Measurements from ENCODE around the gene ZNF445. TPM values are rescaled to one million over a fixed set of nuclear protein-coding genes. Genes with fewer than 3 reads are reported as not detected.

ZNF445 gene
- total and polyA plus RNA-seq, 4 experiments from 2014 or later = 0.57 to 31.5 (median 16.9) TPM

GRCh38 chr3:44451441-44451840 lies 26.0 kb downstream of the ZNF445 start:
- Mint-ChIP-seq H3K36me3 (peaks cover 84 to 90% of the 10 kb centered on the region in 2 donors), H3K4me3 (no peak overlapping the region), H3K27ac (peak overlapping the region in 2 of 7 donors; percentile 22 to 81), H3K9me3 (peaks cover 0 to 13% (median 5%) of the 10 kb centered on the region in 8 donors), H3K4me1 (peaks cover 0 to 3% (median 0%) of the 10 kb centered on the region in 4 donors), H3K27me3 (no peaks in the 10 kb centered on the region)
- Histone ChIP-seq H3K4me3 (ENCODE audit: low read length in 2 of 2) (no peak overlapping the region), H3K27ac (ENCODE audit: low read depth, low read length) (no peak overlapping the region), H3K27me3 (ENCODE audit: insufficient read depth, low read length) (no peaks in the 10 kb centered on the region), H3K4me1 (ENCODE audit: insufficient read depth, low read length) (no peaks in the 10 kb centered on the region), H3K36me3 (ENCODE audit: insufficient read depth, low read length) (peaks cover 74% of the 10 kb centered on the region), H3K9me3 (ENCODE audit: control insufficient read depth in 1 of 2, low read length in 2 of 2) (no peaks in the 10 kb centered on the region)
- ChIA-PET POLR2A (ENCODE audit: partially characterized antibody) (no interaction called here), CTCF (ENCODE audit: partially characterized antibody) (no interaction called here)
- DNase-seq = no peak
- intact Hi-C loops (cut with micrococcal nuclease) = no loop called here

- no peak overlapping the region for H3K4me3 ChIP-seq (ENCODE audit: low read length in 2 of 2)
- no peak overlapping the region for H3K27ac ChIP-seq (ENCODE audit: low read depth, low read length)
- Mint-ChIP-seq H3K27ac (peak overlapping the region in 1 of 7 donors; percentile 75), H3K27me3 (no peaks in the 10 kb centered on the region), H3K9me3 (peaks cover 0 to 13% (median 5%) of the 10 kb centered on the region in 8 donors), H3K4me1 (peaks cover 13 to 18% (median 15%) of the 10 kb centered on the region in 4 donors), H3K36me3 (peaks cover 72 to 78% of the 10 kb centered on the region in 2 donors), H3K4me3 (no peak overlapping the region)
- CTCF ChIA-PET (ENCODE audit: partially characterized antibody) = no interaction called here
- POLR2A ChIA-PET (ENCODE audit: partially characterized antibody) = no interaction called here
- no peaks in the 10 kb centered on the region for H3K9me3 ChIP-seq (ENCODE audit: control insufficient read depth in 1 of 2, low read length in 2 of 2)
- no peak for DNase-seq
- intact Hi-C loops (cut with micrococcal nuclease) = no loop called here
- H3K4me1 ChIP-seq (ENCODE audit: insufficient read depth, low read length) = peaks cover 7% of the 10 kb centered on the region
- H3K36me3 ChIP-seq (ENCODE audit: insufficient read depth, low read length) = peaks cover 45% of the 10 kb centered on the region
- no peaks in the 10 kb centered on the region for H3K27me3 ChIP-seq (ENCODE audit: insufficient read depth, low read length)
These were observed 30.5 kb downstream of the ZNF445 start for GRCh38 chr3:44446929-44447328.

GRCh38 chr3:44445786-44446185 lies 31.7 kb downstream of the ZNF445 start:
- no peak overlapping the region for H3K4me3 Mint-ChIP-seq
- intact Hi-C loops (cut with micrococcal nuclease) = no loop called here
- POLR2A ChIA-PET (ENCODE audit: partially characterized antibody) = no interaction called here

GRCh38 chr3:44444896-44445691 lies 32.4 kb downstream of the ZNF445 start:
- H3K36me3 ChIP-seq (ENCODE audit: insufficient read depth, low read length) = peaks cover 32% of the 10 kb centered on the region

More at GRCh38 chr3:44445786-44446185, 31.7 kb downstream of the ZNF445 start:
- Histone ChIP-seq H3K27me3 (ENCODE audit: insufficient read depth, low read length) (no peaks in the 10 kb centered on the region), H3K4me1 (ENCODE audit: insufficient read depth, low read length) (peaks cover 13% of the 10 kb centered on the region), H3K9me3 (ENCODE audit: control insufficient read depth in 1 of 2, low read length in 2 of 2) (no peaks in the 10 kb centered on the region), H3K4me3 (ENCODE audit: low read length in 2 of 2) (no peak overlapping the region), H3K36me3 (ENCODE audit: insufficient read depth, low read length) (peaks cover 39% of the 10 kb centered on the region), H3K27ac (ENCODE audit: low read depth, low read length) (no peak overlapping the region)
- Mint-ChIP-seq H3K9me3 (peaks cover 0 to 13% (median 5%) of the 10 kb centered on the region in 8 donors), H3K27ac (peak overlapping the region in 2 of 7 donors; percentile 9 to 52), H3K27me3 (no peaks in the 10 kb centered on the region), H3K4me1 (peaks cover 13 to 28% (median 20%) of the 10 kb centered on the region in 4 donors), H3K36me3 (peaks cover 65 to 71% of the 10 kb centered on the region in 2 donors)
- CTCF ChIA-PET (ENCODE audit: partially characterized antibody) = no interaction called here
- DNase-seq = no peak

GRCh38 chr3:44444437-44444836 lies 33.0 kb downstream of the ZNF445 start:
- Histone ChIP-seq H3K27me3 (ENCODE audit: insufficient read depth, low read length) (no peaks in the 10 kb centered on the region), H3K4me3 (ENCODE audit: low read length in 2 of 2) (no peak overlapping the region), H3K9me3 (ENCODE audit: control insufficient read depth in 1 of 2, low read length in 2 of 2) (no peaks in the 10 kb centered on the region), H3K4me1 (ENCODE audit: insufficient read depth, low read length) (peaks cover 27% of the 10 kb centered on the region), H3K36me3 (ENCODE audit: insufficient read depth, low read length) (peaks cover 26% of the 10 kb centered on the region), H3K27ac (ENCODE audit: low read depth, low read length) (no peak overlapping the region)
- H3K36me3 Mint-ChIP-seq = peaks cover 53 to 59% of the 10 kb centered on the region in 2 donors
- intact Hi-C loops (cut with micrococcal nuclease) = no loop called here
- ChIA-PET POLR2A (ENCODE audit: partially characterized antibody) (no interaction called here), CTCF (ENCODE audit: partially characterized antibody) (no interaction called here)
- no peak overlapping the region for H3K4me3 Mint-ChIP-seq
- no peak for DNase-seq
- H3K27ac Mint-ChIP-seq = peak overlapping the region; percentile 42 to 82 (median 60)
- no peaks in the 10 kb centered on the region for H3K27me3 Mint-ChIP-seq
- H3K9me3 Mint-ChIP-seq = peaks cover 0 to 13% (median 5%) of the 10 kb centered on the region in 8 donors
- H3K4me1 Mint-ChIP-seq = peaks cover 26 to 42% (median 33%) of the 10 kb centered on the region in 4 donors

More at GRCh38 chr3:44444896-44445691, 32.4 kb downstream of the ZNF445 start:
- POLR2A ChIA-PET (ENCODE audit: partially characterized antibody) = no interaction called here
- intact Hi-C loops (cut with micrococcal nuclease) = no loop called here
- no peaks in the 10 kb centered on the region for H3K9me3 ChIP-seq (ENCODE audit: control insufficient read depth in 1 of 2, low read length in 2 of 2)
- Mint-ChIP-seq H3K36me3 (peaks cover 58 to 66% of the 10 kb centered on the region in 2 donors), H3K9me3 (peaks cover 0 to 13% (median 5%) of the 10 kb centered on the region in 8 donors), H3K4me1 (peaks cover 20 to 35% (median 27%) of the 10 kb centered on the region in 4 donors), H3K4me3 (peak overlapping the region in 1 of 8 donors; percentile 6), H3K27me3 (no peaks in the 10 kb centered on the region), H3K27ac (peak overlapping the region; percentile 6 to 82 (median 62))
- DNase-seq = no peak
- CTCF ChIA-PET (ENCODE audit: partially characterized antibody) = no interaction called here
- H3K27me3 ChIP-seq (ENCODE audit: insufficient read depth, low read length) = no peaks in the 10 kb centered on the region
- peaks cover 20% of the 10 kb centered on the region for H3K4me1 ChIP-seq (ENCODE audit: insufficient read depth, low read length)
- H3K27ac ChIP-seq (ENCODE audit: low read depth, low read length) = no peak overlapping the region
- H3K4me3 ChIP-seq (ENCODE audit: low read length in 2 of 2) = no peak overlapping the region

GRCh38 chr3:44442596-44443309 lies 34.7 kb downstream of the ZNF445 start:
- peak overlapping the region; percentile 11 to 88 (median 75) for H3K27ac Mint-ChIP-seq
- ChIA-PET CTCF (ENCODE audit: partially characterized antibody) (no interaction called here), POLR2A (ENCODE audit: partially characterized antibody) (no interaction called here)
- H3K27me3 Mint-ChIP-seq = no peaks in the 10 kb centered on the region
- Histone ChIP-seq H3K4me1 (ENCODE audit: insufficient read depth, low read length) (peaks cover 33% of the 10 kb centered on the region), H3K9me3 (ENCODE audit: control insufficient read depth in 1 of 2, low read length in 2 of 2) (no peaks in the 10 kb centered on the region), H3K27me3 (ENCODE audit: insufficient read depth, low read length) (no peaks in the 10 kb centered on the region), H3K36me3 (ENCODE audit: insufficient read depth, low read length) (peaks cover 9% of the 10 kb centered on the region), H3K27ac (ENCODE audit: low read depth, low read length) (no peak overlapping the region), H3K4me3 (ENCODE audit: low read length in 2 of 2) (no peak overlapping the region)
- intact Hi-C loops (cut with micrococcal nuclease) = no loop called here
- no peak overlapping the region for H3K4me3 Mint-ChIP-seq
- H3K9me3 Mint-ChIP-seq = peaks cover 0 to 6% (median under 1%) of the 10 kb centered on the region in 8 donors
- DNase-seq = no peak
- peaks cover 28 to 47% (median 37%) of the 10 kb centered on the region in 4 donors for H3K4me1 Mint-ChIP-seq
- H3K36me3 Mint-ChIP-seq = peaks cover 36 to 42% of the 10 kb centered on the region in 2 donors

Data from CD4-positive, alpha-beta memory T cell (primary cell).